Measurements from ENCODE around the gene NUP188. TPM values are rescaled to one million over a fixed set of nuclear protein-coding genes. Genes with fewer than 3 reads are reported as not detected.
A peak's percentile ranks its signal among the peaks of the same experiment; 100 is the strongest.

The NUP188 gene
- total RNA-seq, 3 donors from 2014 or later, result 32.3 to 49.5 (median 36.0) TPM

DNA sequence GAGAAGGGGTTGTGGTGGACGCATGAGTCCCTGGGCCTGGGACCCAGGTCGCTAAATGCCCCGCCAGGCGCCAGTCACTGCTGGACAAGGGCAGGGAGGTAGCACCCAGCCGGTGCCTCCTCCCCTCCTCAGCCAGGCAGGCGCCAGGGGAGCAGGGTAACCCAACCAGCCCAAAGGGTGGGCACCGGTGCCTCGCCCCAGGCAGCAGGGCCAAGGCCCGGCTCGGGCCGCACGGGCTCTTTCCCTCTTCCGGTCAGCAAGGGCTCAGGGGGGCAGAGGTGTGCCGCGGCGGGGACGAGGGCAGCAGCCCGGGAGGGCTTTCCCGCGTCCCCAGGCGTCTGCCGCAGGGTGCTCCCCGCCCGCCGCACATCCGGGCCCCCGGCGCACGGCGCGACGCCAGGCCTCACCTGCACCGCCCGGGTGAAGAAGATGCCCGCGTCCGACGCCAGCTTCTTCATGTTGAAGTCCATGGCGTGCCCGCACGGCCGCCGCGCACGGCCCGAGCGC is 80.2 kb downstream of the NUP188 start:
- H3K4me1 ChIP-seq, result peaks cover 10 to 23% of the 10 kb centered on the region in 2 donors
- no peaks in the 10 kb centered on the region for H3K36me3 ChIP-seq
- peak overlapping the region; percentile 87 for H3K27ac ChIP-seq
- intact Hi-C loops (cut with DNase I; ENCODE audit: low total_unique reads), result no loop called here
- no peaks in the 10 kb centered on the region for H3K27me3 ChIP-seq
- no peaks in the 10 kb centered on the region for H3K9me3 ChIP-seq
- peak in 1 of 2 donors; percentile 29 for DNase-seq (ENCODE audit: low spot score in 2 of 2)
- H3K4me3 ChIP-seq, result peak overlapping the region; percentile 81 to 93 (median 83)
- TF ChIP-seq, protein P1, sequence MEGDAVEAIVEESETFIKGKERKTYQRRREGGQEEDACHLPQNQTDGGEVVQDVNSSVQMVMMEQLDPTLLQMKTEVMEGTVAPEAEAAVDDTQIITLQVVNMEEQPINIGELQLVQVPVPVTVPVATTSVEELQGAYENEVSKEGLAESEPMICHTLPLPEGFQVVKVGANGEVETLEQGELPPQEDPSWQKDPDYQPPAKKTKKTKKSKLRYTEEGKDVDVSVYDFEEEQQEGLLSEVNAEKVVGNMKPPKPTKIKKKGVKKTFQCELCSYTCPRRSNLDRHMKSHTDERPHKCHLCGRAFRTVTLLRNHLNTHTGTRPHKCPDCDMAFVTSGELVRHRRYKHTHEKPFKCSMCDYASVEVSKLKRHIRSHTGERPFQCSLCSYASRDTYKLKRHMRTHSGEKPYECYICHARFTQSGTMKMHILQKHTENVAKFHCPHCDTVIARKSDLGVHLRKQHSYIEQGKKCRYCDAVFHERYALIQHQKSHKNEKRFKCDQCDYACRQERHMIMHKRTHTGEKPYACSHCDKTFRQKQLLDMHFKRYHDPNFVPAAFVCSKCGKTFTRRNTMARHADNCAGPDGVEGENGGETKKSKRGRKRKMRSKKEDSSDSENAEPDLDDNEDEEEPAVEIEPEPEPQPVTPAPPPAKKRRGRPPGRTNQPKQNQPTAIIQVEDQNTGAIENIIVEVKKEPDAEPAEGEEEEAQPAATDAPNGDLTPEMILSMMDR (IDR thresholded peaks at IDR 0.05), result no peak
- TF ChIP-seq POLR2AphosphoS5 (IDR thresholded peaks at IDR 0.05) (no peak), POLR2A (IDR thresholded peaks at IDR 0.05) (no peak)

- no peaks in the 10 kb centered on the region for H3K36me3 ChIP-seq
- intact Hi-C loops (cut with DNase I; ENCODE audit: low total_unique reads), result no loop called here
- H3K27me3 ChIP-seq, result no peaks in the 10 kb centered on the region
- peak within 1 kb of the TSS; percentile 87 for H3K27ac ChIP-seq
- DNase-seq (ENCODE audit: low spot score in 2 of 2), result peak; percentile 91 to 98
- H3K9me3 ChIP-seq, result no peaks in the 10 kb centered on the region
- peaks cover 10 to 18% of the 10 kb centered on the region in 2 donors for H3K4me1 ChIP-seq
- no peak for TF ChIP-seq POLR2AphosphoS5 (IDR thresholded peaks at IDR 0.05)
- TF ChIP-seq, protein P1 (IDR thresholded peaks at IDR 0.05), result peak; percentile 68 to 84 (median 68)
- H3K4me3 ChIP-seq, result peak within 1 kb of the TSS; percentile 81 to 93 (median 83)
These were observed 80.9 kb downstream of the NUP188 start, which contains the start of gene SH3GLB2 for GRCh38 chr9:129028192-129028966. Gene SH3GLB2 (minus strand): TSS chr9:129028331. CDS start chr9:129028154, 177 bp downstream.

DNA sequence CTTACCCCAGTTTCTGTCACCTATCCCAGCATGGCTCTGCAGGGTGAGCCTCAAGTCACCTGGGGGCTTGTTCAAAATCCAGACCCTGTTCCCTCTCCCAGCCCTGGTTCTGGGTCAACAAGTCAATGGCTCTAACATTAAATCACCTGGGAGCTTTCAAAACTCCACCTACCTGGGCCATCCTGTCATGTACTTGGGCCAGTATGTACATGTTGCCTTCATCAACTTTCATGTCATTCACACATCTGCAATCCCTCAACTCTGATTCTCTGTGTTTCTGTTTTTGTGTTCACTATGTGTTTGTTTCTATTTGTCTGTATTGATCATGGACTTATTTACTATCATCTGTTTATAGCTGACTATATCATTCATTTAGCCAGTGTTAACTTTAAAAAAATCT is 82.7 kb downstream of the NUP188 start:
- no peak for DNase-seq (ENCODE audit: low spot score in 2 of 2)
- no peaks in the 10 kb centered on the region for H3K9me3 ChIP-seq
- TF ChIP-seq POLR2A (IDR thresholded peaks at IDR 0.05) (no peak), POLR2AphosphoS5 (IDR thresholded peaks at IDR 0.05) (no peak)
- TF ChIP-seq, protein P1 (IDR thresholded peaks at IDR 0.05), result no peak
- no peaks in the 10 kb centered on the region for H3K36me3 ChIP-seq
- H3K27me3 ChIP-seq, result no peaks in the 10 kb centered on the region
- intact Hi-C loops (cut with DNase I; ENCODE audit: low total_unique reads), result no loop called here
- no peak overlapping the region for H3K4me3 ChIP-seq
- H3K4me1 ChIP-seq, result peaks cover 10 to 12% of the 10 kb centered on the region in 2 donors
- H3K27ac ChIP-seq, result no peak overlapping the region

- Histone ChIP-seq H3K4me3 (no peak overlapping the region), H3K27ac (no peak overlapping the region)
- intact Hi-C loops (cut with DNase I; ENCODE audit: low total_unique reads), result no loop called here
These were observed 84.0 kb downstream of the NUP188 start for GRCh38 chr9:129031514-129031913.

DNA sequence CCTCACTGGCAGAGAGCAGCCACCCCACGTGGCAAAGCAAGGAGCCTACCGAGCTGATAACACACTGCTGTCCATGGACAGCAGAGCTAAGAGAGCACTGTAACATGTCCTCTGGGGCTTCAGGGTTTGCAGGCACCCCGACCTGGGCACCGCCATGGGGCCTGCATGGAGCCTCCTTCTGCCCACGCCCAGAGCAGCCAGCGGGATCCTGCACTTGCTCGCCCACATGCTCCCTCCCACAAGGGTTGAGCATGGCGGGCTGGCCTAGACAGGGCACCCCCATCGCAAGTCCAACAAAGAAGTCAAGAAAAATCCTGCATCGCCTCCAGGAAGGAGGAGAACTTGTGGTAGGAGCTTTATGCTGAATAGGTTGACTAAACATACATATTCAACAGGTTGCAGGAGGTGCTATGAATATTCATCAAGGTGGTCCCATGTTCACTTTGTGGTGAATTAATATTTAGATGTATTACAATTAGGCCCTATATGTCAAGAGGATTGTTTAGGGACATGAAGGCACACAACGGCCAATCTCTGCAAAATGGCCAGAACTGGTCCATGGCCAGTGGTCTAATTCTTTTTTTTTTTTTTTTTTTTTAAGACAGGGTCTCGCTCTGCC is 85.2 kb downstream of the NUP188 start:
- intact Hi-C loops (cut with DNase I; ENCODE audit: low total_unique reads), result no loop called here
- TF ChIP-seq POLR2AphosphoS5 (IDR thresholded peaks at IDR 0.05) (no peak), POLR2A (IDR thresholded peaks at IDR 0.05) (no peak)
- TF ChIP-seq, protein P1 (IDR thresholded peaks at IDR 0.05), result no peak
- Histone ChIP-seq H3K4me1 (peaks cover 5 to 7% of the 10 kb centered on the region in 2 donors), H3K36me3 (no peaks in the 10 kb centered on the region), H3K27ac (no peak overlapping the region), H3K27me3 (no peaks in the 10 kb centered on the region), H3K4me3 (no peak overlapping the region), H3K9me3 (no peaks in the 10 kb centered on the region)
- no peak for DNase-seq (ENCODE audit: low spot score in 2 of 2)

More at GRCh38 chr9:129031514-129031913, 84.0 kb downstream of the NUP188 start:
- no peaks in the 10 kb centered on the region for H3K36me3 ChIP-seq
- DNase-seq (ENCODE audit: low spot score in 2 of 2), result no peak
- H3K9me3 ChIP-seq, result no peaks in the 10 kb centered on the region
- TF ChIP-seq POLR2A (IDR thresholded peaks at IDR 0.05), result no peak
- peaks cover 4 to 6% of the 10 kb centered on the region in 2 donors for H3K4me1 ChIP-seq
- H3K27me3 ChIP-seq, result no peaks in the 10 kb centered on the region
